NCI-H2171 treated with DMSO at 0.1 percent for 48 hours (cell line): Measurements from ENCODE around the gene MAP7D1.
"Not testable (repeated sequence)": the region's sequence is repeated elsewhere in the genome, so short reads cannot be mapped to it uniquely, and the experiment has no call there.

Experiments used
- DNase-seq: peaks from one replicate; lab custom pipeline; 2025; lab: John Stamatoyannopoulos, UW

MAP7D1 gene

GRCh38 chr1:36151845-36152203, 4.1 kb upstream of the MAP7D1 start:
- DNase-seq: no peak

- DNase-seq: no peak
These were observed 2.5 kb upstream of the MAP7D1 start for GRCh38 chr1:36153476-36153875.

- DNase-seq: no peak
These were observed 1.6 kb upstream of the MAP7D1 start for GRCh38 chr1:36154335-36154734.

- DNase-seq: peak; percentile 14
These were observed 1.1 kb upstream of the MAP7D1 start for GRCh38 chr1:36154765-36155407.

- DNase-seq: peak; percentile 66
These were observed 562 bp downstream of the MAP7D1 start for GRCh38 chr1:36156329-36157114.

GRCh38 chr1:36157115-36157903, 1.3 kb downstream of the MAP7D1 start:
- no peak for DNase-seq

- no peak for DNase-seq
These were observed 2.2 kb downstream of the MAP7D1 start for GRCh38 chr1:36157973-36158826.

GRCh38 chr1:36158827-36159252, 2.9 kb downstream of the MAP7D1 start:
- DNase-seq: not testable (repeated sequence)

GRCh38 chr1:36159614-36160387, 3.8 kb downstream of the MAP7D1 start:
- DNase-seq: no peak

GRCh38 chr1:36160388-36160948, 4.5 kb downstream of the MAP7D1 start:
- no peak for DNase-seq

- no peak for DNase-seq
These were observed 5.1 kb downstream of the MAP7D1 start for GRCh38 chr1:36160949-36161485.

- no peak for DNase-seq
These were observed 5.9 kb downstream of the MAP7D1 start for GRCh38 chr1:36161641-36162531.

- DNase-seq: no peak
These were observed 6.8 kb downstream of the MAP7D1 start for GRCh38 chr1:36162680-36163239.

GRCh38 chr1:36163426-36163825, 7.5 kb downstream of the MAP7D1 start:
- DNase-seq: no peak

- no peak for DNase-seq
These were observed 8.4 kb downstream of the MAP7D1 start for GRCh38 chr1:36164361-36164760.

GRCh38 chr1:36165145-36165544, 9.2 kb downstream of the MAP7D1 start:
- no peak for DNase-seq

- DNase-seq: no peak
These were observed 10.2 kb downstream of the MAP7D1 start for GRCh38 chr1:36166136-36166535.

- DNase-seq: no peak
These were observed 11.3 kb downstream of the MAP7D1 start for GRCh38 chr1:36166938-36167905.
